ENCODE data around the gene SMARCA2.

Gene SMARCA2

DNA sequence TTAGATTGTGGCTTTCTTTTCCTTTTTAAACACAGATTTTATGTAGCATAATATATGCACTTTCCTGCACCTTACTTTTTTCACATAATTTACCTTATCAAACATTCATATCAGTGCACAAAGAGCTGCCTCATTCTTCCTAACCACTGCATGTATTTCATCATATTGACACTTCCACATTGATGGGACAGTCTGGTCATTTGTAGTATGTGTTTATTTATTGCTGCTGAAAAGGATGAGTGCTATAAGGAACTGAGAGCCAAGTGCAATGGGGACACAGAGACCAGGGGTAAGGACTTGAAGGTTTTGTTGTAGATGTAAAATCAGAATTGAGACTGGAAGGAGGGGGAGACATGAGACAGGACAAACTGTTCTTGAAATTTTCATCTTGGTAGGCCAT lies 193.8 kb downstream of the SMARCA2 start:
- peaks cover 2% of the 10 kb centered on the region in 2 experiments for H3K4me1 ChIP-seq (ENCODE audit: control insufficient read depth in 1 of 2, insufficient read depth in 2 of 2, low read length in 2 of 2)
- H4K91ac ChIP-seq (ENCODE audit: low read depth, low read length) = no peak overlapping the region
- no peak overlapping the region for H3K23ac ChIP-seq (ENCODE audit: low read length)
- no peak overlapping the region for H2AK5ac ChIP-seq (ENCODE audit: low read length)
- H2BK5ac ChIP-seq (ENCODE audit: low read depth, low read length, poor library complexity) = no peak overlapping the region
- H3K27ac ChIP-seq (ENCODE audit: low read depth, low read length) = no peak overlapping the region
- no peaks in the 10 kb centered on the region for H3K9me3 ChIP-seq (ENCODE audit: insufficient read depth, low read depth, low read length)
- H2BK120ac ChIP-seq (ENCODE audit: insufficient read depth, low read length, poor library complexity) = no peak overlapping the region
- no peak overlapping the region for H3K4ac ChIP-seq (ENCODE audit: low read depth, low read length)
- no peak overlapping the region for H3K18ac ChIP-seq (ENCODE audit: low read length)
- H2AFZ ChIP-seq (ENCODE audit: insufficient read depth, low read length, poor library complexity) = no peak overlapping the region
- H3K14ac ChIP-seq (ENCODE audit: low read length) = no peak overlapping the region
- no peaks in the 10 kb centered on the region for H3K36me3 ChIP-seq (ENCODE audit: control insufficient read depth in 1 of 2, insufficient read depth in 2 of 2, low read length in 2 of 2)
- H4K12ac ChIP-seq (ENCODE audit: low read depth, low read length) = no peak overlapping the region
- H3K79me2 ChIP-seq (ENCODE audit: control insufficient read depth, insufficient read depth, low read length, poor library complexity) = no peaks in the 10 kb centered on the region
- no peak overlapping the region for H3K9ac ChIP-seq (ENCODE audit: low read length)
- H2BK12ac ChIP-seq (ENCODE audit: low read length) = no peak overlapping the region
- H3K4me2 ChIP-seq (ENCODE audit: low read length) = no peak overlapping the region
- DNase-seq = peak; percentile 15 to 70
- H3K79me1 ChIP-seq (ENCODE audit: low read length) = no peaks in the 10 kb centered on the region
- H3K27me3 ChIP-seq (ENCODE audit: insufficient read depth, low read length) = no peaks in the 10 kb centered on the region
- H3K4me3 ChIP-seq (ENCODE audit: low read depth, low read length) = no peak overlapping the region
- H4K8ac ChIP-seq (ENCODE audit: low read depth, low read length) = no peak overlapping the region

DNA sequence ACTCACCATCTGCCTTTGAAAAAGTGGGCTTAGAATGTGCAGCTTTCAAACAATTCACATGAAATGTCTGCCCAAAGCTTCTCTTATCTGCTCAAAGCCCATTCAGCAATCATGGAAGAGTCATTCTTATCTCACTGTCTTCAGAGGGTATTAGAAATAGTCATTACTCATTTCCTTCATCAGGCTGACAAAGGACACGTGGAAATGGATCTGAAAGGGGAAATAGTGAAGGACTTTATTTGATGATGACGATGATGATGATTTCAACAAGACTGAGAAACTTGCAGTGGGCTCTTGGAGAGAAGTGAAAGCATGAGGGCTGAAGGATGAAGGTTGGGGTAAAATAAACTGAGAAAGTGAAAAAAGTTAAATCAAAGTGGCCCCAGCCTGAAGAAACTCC lies 194.3 kb downstream of the SMARCA2 start:
- Histone ChIP-seq H3K9me3 (ENCODE audit: insufficient read depth, low read depth, low read length) (no peaks in the 10 kb centered on the region), H2BK5ac (ENCODE audit: low read depth, low read length, poor library complexity) (no peak overlapping the region), H3K18ac (ENCODE audit: low read length) (no peak overlapping the region), H3K4me2 (ENCODE audit: low read length) (no peak overlapping the region), H2BK120ac (ENCODE audit: insufficient read depth, low read length, poor library complexity) (no peak overlapping the region), H3K79me2 (ENCODE audit: control insufficient read depth, insufficient read depth, low read length, poor library complexity) (no peaks in the 10 kb centered on the region), H2BK12ac (ENCODE audit: low read length) (no peak overlapping the region), H3K79me1 (ENCODE audit: low read length) (no peaks in the 10 kb centered on the region), H3K4ac (ENCODE audit: low read depth, low read length) (no peak overlapping the region), H4K91ac (ENCODE audit: low read depth, low read length) (no peak overlapping the region), H3K9ac (ENCODE audit: low read length) (no peak overlapping the region), H3K4me3 (ENCODE audit: low read depth, low read length) (no peak overlapping the region), H3K4me1 (ENCODE audit: control insufficient read depth in 1 of 2, insufficient read depth in 2 of 2, low read length in 2 of 2) (peaks cover 2% of the 10 kb centered on the region in 2 experiments), H3K36me3 (ENCODE audit: control insufficient read depth in 1 of 2, insufficient read depth in 2 of 2, low read length in 2 of 2) (no peaks in the 10 kb centered on the region), H3K23ac (ENCODE audit: low read length) (no peak overlapping the region), H3K27me3 (ENCODE audit: insufficient read depth, low read length) (no peaks in the 10 kb centered on the region), H4K8ac (ENCODE audit: low read depth, low read length) (no peak overlapping the region), H3K27ac (ENCODE audit: low read depth, low read length) (no peak overlapping the region), H2AK5ac (ENCODE audit: low read length) (no peak overlapping the region), H3K14ac (ENCODE audit: low read length) (no peak overlapping the region), H2AFZ (ENCODE audit: insufficient read depth, low read length, poor library complexity) (no peak overlapping the region), H4K12ac (ENCODE audit: low read depth, low read length) (no peak overlapping the region)
- WGBS (ENCODE audit: extremely low coverage, insufficient coverage, insufficient read length) = no CpG with 5 or more reads among the region's 2 CpGs
- DNase-seq = peak in 1 of 2 donors; percentile 68

DNA sequence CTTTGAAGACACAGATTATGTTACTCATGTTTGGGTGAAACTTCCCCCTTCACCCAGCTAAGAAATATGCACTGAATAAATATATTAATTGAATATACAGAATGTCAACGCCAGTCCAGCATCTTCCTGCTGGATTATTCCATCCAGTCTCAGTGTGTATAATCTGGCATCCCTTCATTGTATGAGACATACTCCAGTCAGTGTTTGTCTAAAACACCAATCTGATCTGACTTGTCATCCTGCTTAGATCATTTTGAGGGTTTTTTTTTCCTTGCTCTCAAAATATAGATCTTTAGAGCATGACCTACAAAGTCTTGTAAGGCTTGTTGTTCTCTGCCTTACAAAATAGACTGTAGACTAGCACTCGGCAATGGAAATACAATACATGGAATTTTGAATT lies 195.1 kb downstream of the SMARCA2 start:
- Histone ChIP-seq H3K79me1 (ENCODE audit: low read length) (no peaks in the 10 kb centered on the region), H3K4ac (ENCODE audit: low read depth, low read length) (no peak overlapping the region), H2AFZ (ENCODE audit: insufficient read depth, low read length, poor library complexity) (no peak overlapping the region), H4K12ac (ENCODE audit: low read depth, low read length) (no peak overlapping the region), H3K23ac (ENCODE audit: low read length) (no peak overlapping the region), H3K79me2 (ENCODE audit: control insufficient read depth, insufficient read depth, low read length, poor library complexity) (no peaks in the 10 kb centered on the region), H4K8ac (ENCODE audit: low read depth, low read length) (no peak overlapping the region), H3K27me3 (ENCODE audit: insufficient read depth, low read length) (no peaks in the 10 kb centered on the region), H3K4me1 (ENCODE audit: control insufficient read depth in 1 of 2, insufficient read depth in 2 of 2, low read length in 2 of 2) (peaks cover 2% of the 10 kb centered on the region in 2 experiments), H2AK5ac (ENCODE audit: low read length) (no peak overlapping the region), H2BK120ac (ENCODE audit: insufficient read depth, low read length, poor library complexity) (no peak overlapping the region), H3K18ac (ENCODE audit: low read length) (no peak overlapping the region), H3K14ac (ENCODE audit: low read length) (no peak overlapping the region), H2BK5ac (ENCODE audit: low read depth, low read length, poor library complexity) (no peak overlapping the region), H3K36me3 (ENCODE audit: control insufficient read depth in 1 of 2, insufficient read depth in 2 of 2, low read length in 2 of 2) (no peaks in the 10 kb centered on the region), H3K4me2 (ENCODE audit: low read length) (no peak overlapping the region), H3K27ac (ENCODE audit: low read depth, low read length) (no peak overlapping the region), H3K4me3 (ENCODE audit: low read depth, low read length) (no peak overlapping the region), H4K91ac (ENCODE audit: low read depth, low read length) (no peak overlapping the region), H2BK12ac (ENCODE audit: low read length) (no peak overlapping the region), H3K9me3 (ENCODE audit: insufficient read depth, low read depth, low read length) (no peaks in the 10 kb centered on the region), H3K9ac (ENCODE audit: low read length) (no peak overlapping the region)
- DNase-seq = no peak
- no CpG with 5 or more reads among the region's 2 CpGs for WGBS (ENCODE audit: extremely low coverage, insufficient coverage, insufficient read length)

DNA sequence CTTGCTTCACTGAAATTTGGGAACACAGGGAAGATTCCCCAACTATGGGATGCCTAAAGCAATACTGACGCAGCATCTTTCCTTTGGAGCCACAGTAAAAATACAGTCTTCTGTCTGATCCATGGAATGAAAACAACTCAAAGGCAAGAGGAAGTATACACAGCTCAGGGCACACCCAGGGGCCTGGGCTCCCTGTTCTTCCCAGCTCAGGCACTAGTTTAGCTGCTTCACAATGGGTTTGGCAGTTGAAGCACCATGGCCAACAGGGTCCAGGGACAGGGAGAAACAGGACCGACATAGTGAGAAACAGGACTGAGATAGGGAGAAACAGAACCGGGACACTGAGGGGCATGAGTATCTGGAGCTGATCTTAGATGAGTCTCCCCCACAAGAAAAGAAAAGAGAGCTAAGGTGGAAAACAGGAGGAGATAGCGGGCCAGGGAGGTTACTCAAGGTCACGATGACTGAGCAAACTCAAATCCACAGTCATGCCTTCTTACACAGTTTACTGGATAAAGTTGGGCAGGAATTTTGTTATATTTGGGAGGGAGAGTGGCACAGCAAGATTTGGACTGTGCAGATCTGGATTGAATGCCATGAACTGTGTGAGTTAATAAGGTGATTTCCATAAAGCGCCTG lies 198.8 kb downstream of the SMARCA2 start:
- Histone ChIP-seq H2BK120ac (ENCODE audit: insufficient read depth, low read length, poor library complexity) (no peak overlapping the region), H3K23ac (ENCODE audit: low read length) (no peak overlapping the region), H3K4ac (ENCODE audit: low read depth, low read length) (no peak overlapping the region), H2BK12ac (ENCODE audit: low read length) (no peak overlapping the region), H3K36me3 (ENCODE audit: control insufficient read depth in 1 of 2, insufficient read depth in 2 of 2, low read length in 2 of 2) (no peaks in the 10 kb centered on the region), H3K4me3 (ENCODE audit: low read depth, low read length) (no peak overlapping the region), H3K79me2 (ENCODE audit: control insufficient read depth, insufficient read depth, low read length, poor library complexity) (no peaks in the 10 kb centered on the region), H2BK5ac (ENCODE audit: low read depth, low read length, poor library complexity) (no peak overlapping the region), H3K9me3 (ENCODE audit: insufficient read depth, low read depth, low read length) (no peaks in the 10 kb centered on the region), H3K27ac (ENCODE audit: low read depth, low read length) (no peak overlapping the region), H4K8ac (ENCODE audit: low read depth, low read length) (no peak overlapping the region), H2AK5ac (ENCODE audit: low read length) (no peak overlapping the region), H4K91ac (ENCODE audit: low read depth, low read length) (no peak overlapping the region), H3K79me1 (ENCODE audit: low read length) (no peaks in the 10 kb centered on the region), H4K12ac (ENCODE audit: low read depth, low read length) (no peak overlapping the region), H3K9ac (ENCODE audit: low read length) (no peak overlapping the region), H3K14ac (ENCODE audit: low read length) (no peak overlapping the region), H3K27me3 (ENCODE audit: insufficient read depth, low read length) (no peaks in the 10 kb centered on the region), H3K18ac (ENCODE audit: low read length) (no peak overlapping the region), H2AFZ (ENCODE audit: insufficient read depth, low read length, poor library complexity) (no peak overlapping the region), H3K4me2 (ENCODE audit: low read length) (no peak overlapping the region), H3K4me1 (ENCODE audit: control insufficient read depth in 1 of 2, insufficient read depth in 2 of 2, low read length in 2 of 2) (peaks cover 0 to 2% of the 10 kb centered on the region in 2 experiments)
- DNase-seq = no peak
- WGBS (ENCODE audit: extremely low coverage, insufficient coverage, insufficient read length) = no CpG with 5 or more reads among the region's 6 CpGs
